Mesothelial cell of epicardium (in vitro differentiated cells): ENCODE results near the gene PAWR. TPM values are rescaled to one million over a fixed set of nuclear protein-coding genes. Genes with fewer than 3 reads are reported as not detected.
"Not testable (repeated sequence)": the region's sequence is repeated elsewhere in the genome, so short reads cannot be mapped to it uniquely, and the experiment has no call there.

Experiments
- DNase-seq, 2 experiments: peaks; one replicate each; pipeline ENCODE4 v3.0.0; 2021; ENCODE audit warnings: low spot score in 2 of 2; ENCODE audit not compliant: unreplicated experiment in 2 of 2
- H3K27ac Mint-ChIP-seq: 2 replicates; pipeline ENCODE4 v1.8.0; 2021; ENCODE audit warnings: mixed read lengths
- H3K27me3 Mint-ChIP-seq: 2 replicates; pipeline ENCODE4 v1.8.0; 2021; ENCODE audit warnings: low read depth, mixed read lengths
- H3K36me3 Mint-ChIP-seq: 2 replicates; pipeline ENCODE4 v1.8.0; 2021; ENCODE audit warnings: mixed read lengths
- H3K4me1 Mint-ChIP-seq: 2 replicates; pipeline ENCODE4 v1.8.0; 2021; ENCODE audit warnings: mixed read lengths
- H3K4me3 Mint-ChIP-seq: 2 replicates; pipeline ENCODE4 v1.8.0; 2021; ENCODE audit warnings: mild to moderate bottlenecking, moderate library complexity, mixed read lengths
- H3K9me3 Mint-ChIP-seq: 2 replicates; pipeline ENCODE4 v1.8.0; 2021; ENCODE audit warnings: mixed read lengths
- total RNA-seq: library from RNA; stranded (reverse); gene quantifications from 3 replicates; pipeline ENCODE4 v1.2.1, GENCODE V29; 2021
- TF ChIP-seq, protein P1 (sequence below): fragments of 200-600 bp; sonication (generic); IDR thresholded peaks from one replicate; pipeline ENCODE4 v1.5.0; 2021; ENCODE audit warnings: antibody characterized with exemption; ENCODE audit not compliant: unreplicated experiment

The PAWR gene
- total RNA-seq, 1 donor from 2014 or later, result 205 TPM

GRCh38 chr12:79685068-79685467, 5.7 kb downstream of the PAWR start:
- H3K27ac Mint-ChIP-seq, result no peak overlapping the region
- TF ChIP-seq, protein P1, sequence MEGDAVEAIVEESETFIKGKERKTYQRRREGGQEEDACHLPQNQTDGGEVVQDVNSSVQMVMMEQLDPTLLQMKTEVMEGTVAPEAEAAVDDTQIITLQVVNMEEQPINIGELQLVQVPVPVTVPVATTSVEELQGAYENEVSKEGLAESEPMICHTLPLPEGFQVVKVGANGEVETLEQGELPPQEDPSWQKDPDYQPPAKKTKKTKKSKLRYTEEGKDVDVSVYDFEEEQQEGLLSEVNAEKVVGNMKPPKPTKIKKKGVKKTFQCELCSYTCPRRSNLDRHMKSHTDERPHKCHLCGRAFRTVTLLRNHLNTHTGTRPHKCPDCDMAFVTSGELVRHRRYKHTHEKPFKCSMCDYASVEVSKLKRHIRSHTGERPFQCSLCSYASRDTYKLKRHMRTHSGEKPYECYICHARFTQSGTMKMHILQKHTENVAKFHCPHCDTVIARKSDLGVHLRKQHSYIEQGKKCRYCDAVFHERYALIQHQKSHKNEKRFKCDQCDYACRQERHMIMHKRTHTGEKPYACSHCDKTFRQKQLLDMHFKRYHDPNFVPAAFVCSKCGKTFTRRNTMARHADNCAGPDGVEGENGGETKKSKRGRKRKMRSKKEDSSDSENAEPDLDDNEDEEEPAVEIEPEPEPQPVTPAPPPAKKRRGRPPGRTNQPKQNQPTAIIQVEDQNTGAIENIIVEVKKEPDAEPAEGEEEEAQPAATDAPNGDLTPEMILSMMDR, result no peak
- DNase-seq, result no peak

GRCh38 chr12:79684338-79684737, 6.4 kb downstream of the PAWR start:
- not testable (repeated sequence) for H3K4me3 Mint-ChIP-seq, H3K27ac Mint-ChIP-seq, DNase-seq, H3K36me3 Mint-ChIP-seq, H3K9me3 Mint-ChIP-seq, H3K27me3 Mint-ChIP-seq
- H3K4me1 Mint-ChIP-seq, result peaks cover 73% of the 10 kb centered on the region

More at GRCh38 chr12:79685068-79685467, 5.7 kb downstream of the PAWR start:
- Mint-ChIP-seq H3K27me3 (no peaks in the 10 kb centered on the region), H3K4me3 (no peak overlapping the region), H3K4me1 (peaks cover 66% of the 10 kb centered on the region), H3K36me3 (peaks cover 2% of the 10 kb centered on the region), H3K9me3 (no peaks in the 10 kb centered on the region)

GRCh38 chr12:79682593-79682992, 8.2 kb downstream of the PAWR start:
- no peak for DNase-seq
- no peaks in the 10 kb centered on the region for H3K27me3 Mint-ChIP-seq
- peaks cover 67% of the 10 kb centered on the region for H3K4me1 Mint-ChIP-seq
- no peak overlapping the region for H3K4me3 Mint-ChIP-seq
- no peaks in the 10 kb centered on the region for H3K9me3 Mint-ChIP-seq
- no peak overlapping the region for H3K27ac Mint-ChIP-seq
- TF ChIP-seq, protein P1, result no peak
- H3K36me3 Mint-ChIP-seq, result peaks cover 3% of the 10 kb centered on the region

DNA sequence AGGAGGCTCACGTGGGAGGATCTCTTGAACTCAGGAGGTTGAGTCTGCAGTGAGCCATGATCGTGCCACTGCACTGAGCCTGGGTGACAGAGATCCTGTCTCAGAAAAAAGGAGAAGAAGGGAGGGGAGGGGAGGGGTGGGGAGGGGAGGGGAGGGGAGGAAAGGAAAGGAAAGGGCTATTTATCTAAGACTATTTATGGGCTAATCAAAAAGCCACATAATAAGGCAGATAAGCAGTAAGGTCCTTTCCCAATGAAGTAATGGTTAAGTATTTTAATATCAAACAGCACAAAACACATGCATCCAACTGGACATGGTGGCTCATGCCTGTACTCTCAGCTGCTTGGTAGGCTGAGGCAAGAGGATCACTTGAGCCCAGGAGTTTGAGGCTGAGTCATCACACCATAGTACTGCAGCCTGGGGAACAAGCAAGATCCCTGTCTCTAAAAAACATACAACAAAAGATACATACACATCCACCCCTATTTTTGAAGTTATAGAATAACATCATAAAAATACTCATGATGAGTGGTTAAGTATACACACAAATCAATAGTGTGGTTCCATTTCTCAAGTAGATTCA, 9.7 kb downstream of the PAWR start:
- Mint-ChIP-seq H3K4me3 (no peak overlapping the region), H3K27ac (no peak overlapping the region), H3K9me3 (no peaks in the 10 kb centered on the region), H3K27me3 (no peaks in the 10 kb centered on the region), H3K36me3 (peaks cover 3% of the 10 kb centered on the region), H3K4me1 (peaks cover 59% of the 10 kb centered on the region)
- TF ChIP-seq, protein P1, result no peak
- no peak for DNase-seq

DNA sequence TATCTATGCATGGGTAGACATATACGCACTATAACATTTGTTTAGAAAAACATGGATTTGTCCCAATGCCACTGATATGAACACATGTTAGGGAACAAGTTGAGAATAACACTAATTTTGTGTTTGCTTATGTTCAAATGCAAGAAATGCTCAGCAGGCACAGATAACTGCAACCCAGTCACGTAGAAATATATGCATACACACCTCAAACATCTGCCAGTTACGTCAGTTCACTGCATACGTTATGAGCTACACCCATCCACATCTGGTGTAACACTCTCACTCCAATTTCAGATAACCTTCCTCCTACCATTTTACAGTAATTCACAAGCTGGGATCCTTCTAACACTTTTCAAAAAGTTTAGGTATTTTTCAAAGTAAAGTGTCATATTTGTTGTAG, 10.7 kb downstream of the PAWR start:
- Mint-ChIP-seq H3K27ac (no peak overlapping the region), H3K27me3 (no peaks in the 10 kb centered on the region), H3K9me3 (peaks cover 5% of the 10 kb centered on the region), H3K36me3 (peaks cover 10% of the 10 kb centered on the region), H3K4me3 (no peak overlapping the region), H3K4me1 (peaks cover 49% of the 10 kb centered on the region)
- DNase-seq, result no peak
- TF ChIP-seq, protein P1, result no peak

DNA sequence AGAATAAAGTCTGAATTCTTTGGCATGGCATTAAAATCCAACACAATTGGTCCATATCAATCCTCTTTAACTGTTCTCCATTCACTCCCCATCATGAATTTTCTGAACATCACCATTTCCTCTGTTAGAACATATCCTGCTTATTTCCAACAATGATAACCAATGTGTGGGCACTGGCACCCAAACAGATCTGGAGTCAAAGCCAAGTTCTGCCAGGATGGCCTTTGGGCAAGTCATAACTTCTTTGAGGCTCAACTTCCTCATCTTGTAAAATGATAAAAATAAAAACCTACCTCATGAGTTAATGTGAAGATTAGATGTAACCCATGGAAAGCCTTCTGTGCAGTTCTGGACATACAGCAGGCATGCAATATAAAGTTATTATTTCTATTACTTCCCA, 12.5 kb downstream of the PAWR start:
- Mint-ChIP-seq H3K36me3 (peaks cover 25% of the 10 kb centered on the region), H3K9me3 (peaks cover 19% of the 10 kb centered on the region), H3K4me1 (peaks cover 43% of the 10 kb centered on the region), H3K27me3 (no peaks in the 10 kb centered on the region), H3K27ac (no peak overlapping the region), H3K4me3 (no peak overlapping the region)
- DNase-seq, result no peak
- TF ChIP-seq, protein P1, result no peak
